ENCODE data around the gene TESK2.

GRCh38 chr1:45365051-45365450, 125.9 kb downstream of the TESK2 start:
- TF ChIP-seq CTCF (conservative IDR thresholded peaks at IDR 0.05; ENCODE audit: low read length) (no peak), EZH2phosphoT487 (IDR thresholded peaks at IDR 0.05; ENCODE audit: borderline replicate concordance) (no peak)
